DOHH2 (cell line): ENCODE results near the gene CLCN4.

ENCODE experiments used
- H3F3A ChIP-seq: fragments of 200-600 bp; sonication (generic), shearing (Covaris generic); 2 replicates; pipeline ENCODE4 v1.6.0; 2016; ENCODE audit warnings: antibody characterized with exemption, mild to moderate bottlenecking; ENCODE audit not compliant: control insufficient read depth, insufficient read depth
- H3K27ac ChIP-seq: fragments of 200-600 bp; sonication (generic); 2 replicates; pipeline ENCODE4 v1.5.1; 2014; ENCODE audit warnings: low read depth, mild to moderate bottlenecking, low read length, moderate library complexity
- H3K27me3 ChIP-seq: fragments of 200-600 bp; sonication (generic); 2 replicates; pipeline ENCODE4 v1.6.1; 2014; ENCODE audit warnings: mild to moderate bottlenecking, low read length, mixed read lengths; ENCODE audit not compliant: control insufficient read depth
- H3K36me3 ChIP-seq: fragments of 200-600 bp; sonication (generic); 2 replicates; pipeline ENCODE4 v1.6.1; 2014; ENCODE audit warnings: mild to moderate bottlenecking, low read length, moderate library complexity, mixed read lengths; ENCODE audit not compliant: control insufficient read depth
- H3K4me1 ChIP-seq: fragments of 200-600 bp; sonication (generic); 2 replicates; pipeline ENCODE4 v1.6.1; 2014; ENCODE audit warnings: mild to moderate bottlenecking, low read length, mixed read lengths; ENCODE audit not compliant: control insufficient read depth
- H3K4me2 ChIP-seq: fragments of 200-600 bp; sonication (generic); 2 replicates; pipeline ENCODE4 v1.6.0; 2014; ENCODE audit warnings: mild to moderate bottlenecking, low read length, moderate library complexity
- H3K4me3 ChIP-seq: fragments of 200-600 bp; sonication (generic); 2 replicates; pipeline ENCODE4 v1.5.1; 2014; ENCODE audit warnings: mild to moderate bottlenecking, low read length, mixed read lengths
- H3K79me2 ChIP-seq: fragments of 200-600 bp; sonication (generic); 2 replicates; pipeline ENCODE4 v1.6.1; 2014; ENCODE audit warnings: mild to moderate bottlenecking, low read length, mixed read lengths; ENCODE audit not compliant: control insufficient read depth
- H3K9me2 ChIP-seq: fragments of 200-600 bp; sonication (generic); replicated peaks from 2 replicates; pipeline ENCODE4 v1.6.1; 2014; ENCODE audit warnings: mild to moderate bottlenecking, low read length, mixed read lengths; ENCODE audit not compliant: control insufficient read depth
- H3K9me3 ChIP-seq: fragments of 200-600 bp; sonication (generic); 2 replicates; pipeline ENCODE4 v1.6.1; 2014; ENCODE audit warnings: antibody characterized with exemption, low read length, mixed read lengths; ENCODE audit not compliant: control insufficient read depth, insufficient read depth
- H4K20me1 ChIP-seq: fragments of 200-600 bp; sonication (generic); 2 replicates; pipeline ENCODE4 v1.6.0; 2014; ENCODE audit warnings: low read depth, mild to moderate bottlenecking, antibody characterized with exemption, low read length, moderate library complexity; ENCODE audit not compliant: control insufficient read depth, insufficient read depth
- CTCF ChIP-seq: fragments of 200-600 bp; sonication (generic); IDR thresholded peaks from one replicate; pipeline ENCODE4 v1.5.1; 2014; ENCODE audit warnings: antibody characterized with exemption, mild to moderate bottlenecking, low read depth, low read length; ENCODE audit not compliant: poor library complexity, severe bottlenecking
- EZH2phosphoT487 ChIP-seq: fragments of 200-600 bp; sonication (generic); IDR thresholded peaks from 2 replicates; pipeline ENCODE4 v1.6.1; 2017; ENCODE audit warnings: borderline replicate concordance, mild to moderate bottlenecking, antibody characterized with exemption, low read length, moderate library complexity, mixed read lengths

CLCN4 gene

GRCh38 chrX:10175319-10175871 lies 18.6 kb downstream of the CLCN4 start:
- Histone ChIP-seq H3K27me3 (no peaks in the 10 kb centered on the region), H3F3A (no peaks in the 10 kb centered on the region), H3K27ac (no peak overlapping the region), H3K36me3 (no peaks in the 10 kb centered on the region), H3K4me3 (no peak overlapping the region), H3K9me2 (no peaks in the 10 kb centered on the region), H3K9me3 (no peaks in the 10 kb centered on the region), H4K20me1 (no peaks in the 10 kb centered on the region), H3K4me1 (no peaks in the 10 kb centered on the region), H3K4me2 (no peak overlapping the region), H3K79me2 (no peaks in the 10 kb centered on the region)
- no peak for TF ChIP-seq CTCF
- TF ChIP-seq EZH2phosphoT487: no peak

- Histone ChIP-seq H3K79me2 (no peaks in the 10 kb centered on the region), H3K27ac (no peak overlapping the region), H3K27me3 (no peaks in the 10 kb centered on the region), H4K20me1 (no peaks in the 10 kb centered on the region), H3K9me3 (no peaks in the 10 kb centered on the region), H3K9me2 (no peaks in the 10 kb centered on the region), H3F3A (no peaks in the 10 kb centered on the region), H3K36me3 (no peaks in the 10 kb centered on the region), H3K4me3 (no peak overlapping the region), H3K4me2 (no peak overlapping the region), H3K4me1 (no peaks in the 10 kb centered on the region)
- no peak for TF ChIP-seq EZH2phosphoT487
- TF ChIP-seq CTCF: no peak
Measured at GRCh38 chrX:10176121-10177003, 19.6 kb downstream of the CLCN4 start.

- Histone ChIP-seq H3K4me1 (no peaks in the 10 kb centered on the region), H3K4me3 (no peak overlapping the region), H3F3A (no peaks in the 10 kb centered on the region), H4K20me1 (no peaks in the 10 kb centered on the region), H3K9me3 (no peaks in the 10 kb centered on the region), H3K36me3 (no peaks in the 10 kb centered on the region), H3K27ac (no peak overlapping the region), H3K9me2 (no peaks in the 10 kb centered on the region), H3K4me2 (no peak overlapping the region), H3K27me3 (no peaks in the 10 kb centered on the region), H3K79me2 (no peaks in the 10 kb centered on the region)
- TF ChIP-seq CTCF: no peak
- TF ChIP-seq EZH2phosphoT487: no peak
Measured at GRCh38 chrX:10177004-10177396, 20.2 kb downstream of the CLCN4 start.
